Embryonic facial prominence (tissue), 1 donor: ENCODE data around the gene BAIAP3.

Experiments
- DNase-seq: peaks from one replicate; pipeline ENCODE4 v3.0.0-alpha.2; 2016; ENCODE audit errors: extremely low spot score

BAIAP3 gene

DNA sequence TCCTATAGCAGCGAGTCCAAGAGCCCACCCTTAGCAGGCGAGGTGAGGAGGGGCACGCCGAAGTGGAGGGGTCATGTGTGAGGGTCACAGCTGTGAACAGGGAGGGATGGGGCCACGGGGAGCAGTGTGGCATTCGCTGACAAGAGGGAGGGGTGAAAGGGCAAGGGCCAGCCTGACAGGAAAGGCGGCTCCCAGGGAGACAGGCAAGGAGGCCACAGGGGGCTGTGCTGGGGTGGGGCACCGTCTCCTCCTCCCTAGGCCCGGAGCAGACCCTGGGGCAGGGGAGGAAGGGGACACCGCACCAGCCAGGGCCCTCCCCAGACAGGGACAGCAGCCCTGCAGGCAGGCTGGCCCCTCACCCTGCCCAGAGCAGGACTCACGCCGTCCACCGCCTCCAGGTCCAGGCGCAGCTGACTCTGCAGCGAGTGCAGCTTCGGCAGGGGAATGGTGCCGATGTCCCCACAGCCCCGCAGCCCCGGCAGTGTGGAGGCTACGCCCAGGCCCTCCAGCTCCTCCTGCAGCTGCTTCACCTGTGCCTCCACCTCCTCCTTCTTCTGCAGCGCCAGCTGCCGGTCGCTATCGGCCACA is 33.4 kb downstream of the BAIAP3 start:
- DNase-seq: no peak

GRCh38 chr16:1367486-1368174 is 34.2 kb downstream of the BAIAP3 start:
- DNase-seq: no peak

DNA sequence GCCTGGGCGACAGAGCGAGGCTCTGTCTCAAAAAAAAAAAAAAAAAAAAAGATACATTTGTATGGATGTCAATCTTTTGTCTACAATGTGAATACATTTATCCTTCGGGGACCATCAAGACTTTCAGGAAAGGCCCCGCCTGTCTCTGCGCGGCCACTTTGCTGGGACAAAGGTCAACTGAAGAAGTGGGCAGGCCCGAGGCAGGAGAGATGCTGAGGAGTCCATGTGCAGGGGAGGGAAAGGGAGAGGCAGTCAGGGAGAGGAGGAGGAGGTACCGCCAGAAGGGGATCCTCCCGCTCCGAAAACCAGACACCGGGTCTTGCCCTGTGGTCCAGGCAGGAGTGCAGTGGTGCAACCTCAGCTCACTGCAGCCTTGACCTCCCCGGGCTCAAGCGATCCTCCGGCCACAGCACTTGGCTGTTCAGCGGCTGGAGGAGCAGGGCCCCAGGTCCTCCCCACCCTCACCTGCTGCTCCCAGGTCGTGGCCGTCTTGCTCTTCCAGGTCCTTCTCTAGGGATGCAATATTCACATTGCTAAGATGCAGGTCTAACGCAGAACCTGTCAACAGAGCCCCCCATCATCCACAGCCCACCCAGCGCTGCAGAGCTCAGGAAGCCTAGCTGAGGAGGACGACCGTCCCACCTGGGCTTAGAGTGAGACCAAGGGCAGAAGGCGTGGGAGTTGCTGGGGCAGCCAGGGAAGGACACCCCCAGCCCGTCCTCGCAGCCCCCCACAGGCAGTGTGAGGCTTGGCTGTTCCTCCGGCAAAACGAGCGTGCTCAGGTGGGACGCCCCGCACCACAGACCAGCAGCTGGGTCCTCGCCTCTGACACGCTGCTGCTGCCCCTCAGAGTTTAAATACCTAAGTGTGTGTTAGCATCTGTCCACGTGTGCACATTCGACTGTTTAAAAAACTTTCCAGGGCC is 37.9 kb downstream of the BAIAP3 start:
- no peak for DNase-seq

DNA sequence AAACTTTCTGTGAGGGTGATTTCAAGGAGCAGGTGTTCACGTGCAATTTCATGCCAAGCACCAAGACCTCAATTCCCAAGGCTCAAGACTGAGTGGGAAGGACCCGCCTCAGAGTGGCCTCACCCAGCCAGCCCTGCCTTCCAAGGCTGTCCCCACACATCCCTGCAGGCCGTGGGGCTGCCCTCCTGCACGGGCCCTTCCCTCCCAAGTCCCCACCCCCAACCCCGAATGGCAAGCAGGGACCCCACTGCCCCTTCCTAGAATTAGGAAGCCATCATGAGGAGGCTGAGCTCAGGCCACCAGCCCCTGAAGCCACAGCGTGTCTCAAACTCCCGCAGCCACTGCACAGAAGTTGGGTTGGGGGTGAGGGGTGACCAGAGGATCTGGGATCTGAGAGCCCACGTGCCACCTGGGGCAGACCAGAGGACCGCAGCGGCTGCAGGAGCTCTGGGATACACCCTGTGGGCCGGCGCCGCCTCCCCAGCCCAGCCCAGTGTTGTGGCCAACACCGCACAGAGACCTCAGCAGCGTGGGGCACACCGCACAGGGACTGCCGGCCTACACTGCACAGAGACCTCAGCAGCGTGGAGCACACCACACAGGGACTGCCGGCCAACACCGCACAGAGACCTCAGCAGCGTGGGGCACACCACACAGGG is 39.0 kb downstream of the BAIAP3 start:
- no peak for DNase-seq

DNA sequence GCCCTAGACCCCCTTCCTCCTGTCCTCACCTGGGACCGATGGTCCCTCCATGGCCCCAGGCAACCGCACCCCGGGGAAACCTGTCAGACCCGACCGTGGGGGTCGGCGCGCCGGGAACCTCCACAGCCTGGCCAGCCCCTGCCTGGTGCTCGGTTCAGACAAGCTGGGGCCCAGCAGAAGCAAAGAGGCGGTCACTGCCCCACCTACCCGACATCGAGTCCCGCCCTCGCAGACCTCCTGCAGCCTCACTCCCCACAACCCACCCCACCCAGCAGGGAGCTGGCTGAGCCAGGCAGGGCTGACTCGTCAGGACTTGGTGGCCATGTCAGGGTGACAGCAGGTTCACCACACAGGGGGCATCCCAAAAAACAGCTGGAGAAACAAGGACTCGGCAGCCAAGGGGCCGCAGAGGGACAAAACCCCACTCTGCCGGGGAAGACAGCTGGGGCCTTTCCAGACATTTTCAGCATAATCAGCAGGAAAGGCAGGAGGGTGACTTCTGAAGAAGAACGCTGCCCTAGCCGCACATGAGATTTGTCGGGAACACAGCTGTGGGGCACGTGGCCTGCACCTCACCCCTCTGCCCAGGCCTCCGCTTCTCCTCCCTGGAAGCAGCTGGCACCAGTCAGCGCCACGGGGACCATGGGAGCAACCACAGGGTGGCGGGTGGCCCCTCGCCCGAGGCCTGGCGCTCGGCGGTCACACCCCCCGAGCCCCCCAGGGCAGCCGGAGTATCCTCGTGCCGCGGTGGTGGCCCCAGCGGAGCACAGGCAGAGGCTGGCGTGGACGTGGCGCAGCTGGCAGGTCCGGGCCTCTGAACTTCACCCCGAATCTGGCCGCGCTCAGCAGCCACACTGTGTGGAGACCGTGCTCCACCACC is 41.2 kb downstream of the BAIAP3 start:
- no peak for DNase-seq

- DNase-seq: no peak
These were observed 41.8 kb downstream of the BAIAP3 start for GRCh38 chr16:1375298-1375640.

GRCh38 chr16:1375741-1376410 is 42.4 kb downstream of the BAIAP3 start:
- no peak for DNase-seq

GRCh38 chr16:1377406-1378010 is 44.1 kb downstream of the BAIAP3 start:
- DNase-seq: no peak

- DNase-seq: no peak
These were observed 44.8 kb downstream of the BAIAP3 start for GRCh38 chr16:1378087-1378803.

DNA sequence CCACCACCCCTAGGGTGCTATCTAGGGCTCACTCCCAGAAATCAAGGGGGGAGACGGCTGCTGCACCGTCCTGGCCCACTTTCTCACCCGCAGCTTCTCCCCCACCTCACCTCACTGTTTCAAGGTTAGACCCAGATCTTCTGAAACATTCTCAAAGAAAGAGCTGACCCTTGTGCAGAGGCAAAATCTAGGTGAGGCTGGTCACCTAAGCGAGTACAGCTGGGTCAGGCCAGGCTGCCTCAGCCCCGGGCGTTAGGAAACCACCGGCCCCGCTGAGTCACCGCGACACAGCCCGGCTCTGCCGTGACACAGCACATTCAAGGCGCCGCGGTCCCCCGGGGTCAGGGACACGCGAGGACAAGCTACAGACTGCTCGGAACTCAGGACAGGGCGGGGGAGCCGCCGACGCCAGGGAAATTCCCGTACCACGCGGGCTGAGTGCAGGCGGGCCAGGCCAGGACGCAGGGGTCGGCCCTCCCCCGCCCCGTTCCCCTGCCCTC is 45.4 kb downstream of the BAIAP3 start:
- no peak for DNase-seq

DNA sequence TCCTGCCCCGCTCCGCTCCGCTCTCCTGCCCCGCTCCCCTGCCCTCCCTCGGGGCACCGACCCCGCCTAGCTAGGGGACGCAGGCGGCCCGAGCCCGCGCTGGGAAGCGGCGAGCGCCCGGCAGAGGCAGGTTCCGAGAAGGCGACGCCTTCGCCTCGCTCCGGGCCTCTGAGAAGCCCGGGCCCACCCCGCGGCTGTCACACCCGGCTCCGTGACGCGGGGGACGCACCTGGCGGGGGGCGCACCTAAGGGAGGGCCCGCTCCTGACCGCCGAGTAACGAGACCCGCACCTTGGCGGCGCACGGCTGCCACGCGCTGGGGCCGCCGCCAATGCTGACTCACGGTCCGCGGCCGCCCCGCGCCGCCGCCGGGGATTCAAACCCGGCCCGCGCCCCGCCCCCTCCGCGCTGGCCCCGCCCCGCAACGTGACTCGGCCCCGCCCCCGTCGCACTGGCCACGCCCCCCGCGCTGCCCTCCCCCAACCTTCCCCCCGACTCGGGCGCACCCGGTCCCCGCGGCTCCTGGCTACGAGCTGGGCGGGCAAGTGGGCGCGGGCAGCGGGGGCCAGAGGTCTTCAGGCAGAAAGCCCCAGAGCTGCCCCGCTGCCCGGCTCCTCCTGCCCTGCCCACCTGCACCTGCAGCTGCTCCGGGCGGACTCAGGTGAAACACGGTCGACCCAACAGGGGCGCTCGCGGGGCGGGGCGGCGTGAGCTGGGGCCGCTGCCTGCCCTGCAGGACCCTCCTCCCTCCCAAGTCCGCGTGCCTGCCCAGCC is 46.0 kb downstream of the BAIAP3 start:
- DNase-seq: no peak

GRCh38 chr16:1380195-1380594 is 46.8 kb downstream of the BAIAP3 start:
- no peak for DNase-seq

- DNase-seq: no peak
These were observed 48.4 kb downstream of the BAIAP3 start for GRCh38 chr16:1381612-1382406.

DNA sequence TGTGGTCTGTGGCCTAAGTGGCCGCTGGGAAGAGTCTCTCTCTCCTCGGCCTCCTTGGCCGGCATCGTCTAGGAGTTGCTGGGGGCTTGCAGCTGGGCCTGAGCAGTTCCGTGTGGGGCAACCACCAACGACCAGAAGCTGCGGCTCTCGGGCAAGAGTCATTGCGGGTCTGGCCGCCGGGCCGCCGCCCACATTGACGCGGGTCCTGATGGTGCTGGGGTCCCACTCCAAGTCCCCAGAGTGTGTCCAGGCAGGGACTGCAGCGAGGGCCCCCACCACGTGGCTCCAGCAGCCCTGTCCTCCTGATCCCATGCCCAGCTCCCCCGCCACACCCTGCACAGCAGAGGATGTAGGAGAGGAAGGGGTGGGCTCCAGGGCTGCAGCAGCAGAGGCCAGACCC is 50.1 kb downstream of the BAIAP3 start:
- no peak for DNase-seq

GRCh38 chr16:1385232-1385631 is 51.8 kb downstream of the BAIAP3 start:
- no peak for DNase-seq

DNA sequence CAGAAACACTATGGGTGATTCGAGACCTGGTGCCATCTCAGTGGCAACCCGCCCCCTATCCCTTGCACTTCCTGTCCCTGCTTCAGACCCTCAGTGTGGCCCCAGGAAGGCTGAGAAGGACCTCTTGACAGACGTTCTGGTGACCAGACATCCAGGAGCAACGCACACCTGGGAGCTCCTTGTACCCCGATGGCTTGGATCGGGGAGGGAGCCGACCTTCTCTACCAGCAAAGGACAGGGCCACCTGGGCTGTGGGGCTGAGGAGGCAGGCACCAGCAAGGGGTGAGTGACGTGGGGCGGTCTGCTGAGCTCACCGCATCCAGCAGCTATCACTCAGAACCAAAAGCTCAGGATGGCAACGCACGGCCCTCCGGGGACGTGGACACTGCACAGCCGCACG is 53.9 kb downstream of the BAIAP3 start:
- no peak for DNase-seq

DNA sequence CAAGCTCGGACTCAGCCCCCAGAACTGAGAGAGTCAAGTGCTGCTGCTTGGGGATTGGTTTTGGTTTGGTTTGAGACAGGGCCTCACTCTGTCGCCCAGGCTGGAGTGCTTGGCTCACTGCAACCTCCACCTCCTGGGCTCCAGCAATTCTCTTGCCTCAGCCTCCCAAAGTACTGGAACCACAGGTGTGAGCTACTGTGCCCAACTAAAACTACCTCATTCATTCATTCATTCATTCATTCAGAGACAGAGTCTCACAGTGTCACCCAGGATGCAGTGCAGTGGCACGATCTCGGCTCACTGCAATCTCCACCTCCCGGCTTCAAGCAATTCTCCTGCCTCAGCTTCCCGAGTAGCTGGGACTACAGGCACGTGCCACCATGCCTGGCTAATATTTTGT is 56.3 kb downstream of the BAIAP3 start:
- no peak for DNase-seq

GRCh38 chr16:1390239-1390779 is 56.9 kb downstream of the BAIAP3 start:
- DNase-seq: no peak
